NCI-H1048 (cell line): ENCODE data around the gene MAS1.

Experiments
- DNase-seq: peaks from one replicate; lab custom pipeline; 2025; lab: John Stamatoyannopoulos, UW

MAS1 gene

GRCh38 chr6:159880412-159880975 is 10.3 kb upstream of the MAS1 start:
- no peak for DNase-seq

GRCh38 chr6:159884720-159885119 is 6.1 kb upstream of the MAS1 start:
- no peak for DNase-seq

GRCh38 chr6:159886270-159886669 is 4.5 kb upstream of the MAS1 start:
- DNase-seq = no peak

GRCh38 chr6:159887146-159887545 is 3.6 kb upstream of the MAS1 start:
- DNase-seq = no peak

GRCh38 chr6:159887761-159888160 is 3.0 kb upstream of the MAS1 start:
- DNase-seq = no peak

GRCh38 chr6:159890201-159890600 is 587 bp upstream of the MAS1 start:
- no peak for DNase-seq

- no peak for DNase-seq
Observed at GRCh38 chr6:159892053-159892452, 1.3 kb downstream of the MAS1 start.

GRCh38 chr6:159893064-159893463 is 2.3 kb downstream of the MAS1 start:
- DNase-seq = no peak

GRCh38 chr6:159894991-159895390 is 4.2 kb downstream of the MAS1 start:
- DNase-seq = no peak

GRCh38 chr6:159897603-159898002 is 6.8 kb downstream of the MAS1 start:
- no peak for DNase-seq

- no peak for DNase-seq
Observed at GRCh38 chr6:159898519-159898918, 7.7 kb downstream of the MAS1 start.

- no peak for DNase-seq
Observed at GRCh38 chr6:159899994-159900745, 9.4 kb downstream of the MAS1 start.

- DNase-seq = no peak
Observed at GRCh38 chr6:159902620-159903019, 11.8 kb downstream of the MAS1 start.

GRCh38 chr6:159904497-159904911 is 13.7 kb downstream of the MAS1 start:
- no peak for DNase-seq

GRCh38 chr6:159906400-159906799 is 15.6 kb downstream of the MAS1 start:
- no peak for DNase-seq

GRCh38 chr6:159908535-159908934 is 17.7 kb downstream of the MAS1 start:
- DNase-seq = no peak

GRCh38 chr6:159908979-159909378 is 18.2 kb downstream of the MAS1 start:
- no peak for DNase-seq

- no peak for DNase-seq
Observed at GRCh38 chr6:159910342-159910741, 19.6 kb downstream of the MAS1 start.

GRCh38 chr6:159913375-159913774 is 22.6 kb downstream of the MAS1 start:
- no peak for DNase-seq

- DNase-seq = no peak
Observed at GRCh38 chr6:159913862-159914564, 23.2 kb downstream of the MAS1 start.

- DNase-seq = no peak
Observed at GRCh38 chr6:159914565-159914923, 23.8 kb downstream of the MAS1 start.

- DNase-seq = no peak
Observed at GRCh38 chr6:159915397-159915796, 24.6 kb downstream of the MAS1 start.

- DNase-seq = no peak
Observed at GRCh38 chr6:159916237-159916636, 25.4 kb downstream of the MAS1 start.
